Osteoblast (primary cell): ENCODE results near the gene PSMB5. TPM values are rescaled to one million over a fixed set of nuclear protein-coding genes. Genes with fewer than 3 reads are reported as not detected.

Source experiments
- DNase-seq: peaks from one replicate; pipeline ENCODE4 v3.0.0; 2011; ENCODE audit warnings: low spot score, mixed read lengths; ENCODE audit not compliant: insufficient read length; ENCODE audit errors: missing footprints
- H2AFZ ChIP-seq: 2 replicates; pipeline ENCODE4 v1.6.0; 2011; ENCODE audit warnings: mild to moderate bottlenecking, low read length
- H3K27ac ChIP-seq: 2 replicates; pipeline ENCODE4 v1.5.1; 2011; ENCODE audit warnings: mild to moderate bottlenecking, low read depth, low read length, moderate library complexity
- H3K27me3 ChIP-seq: 2 replicates; pipeline ENCODE4 v1.6.0; 2012; ENCODE audit warnings: mild to moderate bottlenecking, control low read depth, inconsistent platforms, low read length, moderate library complexity; ENCODE audit not compliant: insufficient read depth
- H3K36me3 ChIP-seq: 2 replicates; pipeline ENCODE4 v1.5.1; 2011; ENCODE audit warnings: mild to moderate bottlenecking, low read length, control low read depth, moderate library complexity; ENCODE audit not compliant: insufficient read depth
- H3K4me1 ChIP-seq: 2 replicates; pipeline ENCODE4 v1.5.1; 2011; ENCODE audit warnings: mild to moderate bottlenecking, low read length, control low read depth, moderate library complexity; ENCODE audit not compliant: insufficient read depth
- H3K4me2 ChIP-seq: 2 replicates; pipeline ENCODE4 v1.6.0; 2011; ENCODE audit warnings: mild to moderate bottlenecking, low read length; ENCODE audit not compliant: insufficient read depth
- H3K4me3 ChIP-seq: fragments of 200-600 bp; sonication (generic); 3 replicates; pipeline ENCODE4 v1.5.1; 2012; ENCODE audit warnings: mild to moderate bottlenecking, low read length, inconsistent platforms; ENCODE audit not compliant: insufficient read depth
- H3K79me2 ChIP-seq: 2 replicates; pipeline ENCODE4 v1.6.0; 2012; ENCODE audit warnings: mild to moderate bottlenecking, low read length, control low read depth, inconsistent platforms; ENCODE audit not compliant: insufficient read depth
- H3K9me3 ChIP-seq: 2 replicates; pipeline ENCODE4 v1.5.1; 2011; ENCODE audit warnings: low read depth, low read length, control low read depth
- H4K20me1 ChIP-seq: 2 replicates; pipeline ENCODE4 v1.6.0; 2012; ENCODE audit warnings: mild to moderate bottlenecking, low read length, control low read depth; ENCODE audit not compliant: insufficient read depth
- total RNA-seq: library from RNA; depleted of rRNA; stranded (reverse); fragments of >200 nt; gene quantifications from 2 replicates; pipeline ENCODE4 v1.2.3, GENCODE V29; 2012
- TF ChIP-seq, protein P1 (sequence below): IDR thresholded peaks from 2 replicates; pipeline ENCODE4 v1.5.1; 2011; ENCODE audit warnings: mild to moderate bottlenecking, low read depth, low read length, moderate library complexity; ENCODE audit errors: extremely low read depth

PSMB5 gene
- total RNA-seq, 1 donor, result 162 TPM

- no peak overlapping the region for H3K4me2 ChIP-seq
- H3K36me3 ChIP-seq, result peaks cover 8% of the 10 kb centered on the region
- no peaks in the 10 kb centered on the region for H3K9me3 ChIP-seq
- no peaks in the 10 kb centered on the region for H3K79me2 ChIP-seq
- peaks cover 13% of the 10 kb centered on the region for H4K20me1 ChIP-seq
- TF ChIP-seq, protein P1, sequence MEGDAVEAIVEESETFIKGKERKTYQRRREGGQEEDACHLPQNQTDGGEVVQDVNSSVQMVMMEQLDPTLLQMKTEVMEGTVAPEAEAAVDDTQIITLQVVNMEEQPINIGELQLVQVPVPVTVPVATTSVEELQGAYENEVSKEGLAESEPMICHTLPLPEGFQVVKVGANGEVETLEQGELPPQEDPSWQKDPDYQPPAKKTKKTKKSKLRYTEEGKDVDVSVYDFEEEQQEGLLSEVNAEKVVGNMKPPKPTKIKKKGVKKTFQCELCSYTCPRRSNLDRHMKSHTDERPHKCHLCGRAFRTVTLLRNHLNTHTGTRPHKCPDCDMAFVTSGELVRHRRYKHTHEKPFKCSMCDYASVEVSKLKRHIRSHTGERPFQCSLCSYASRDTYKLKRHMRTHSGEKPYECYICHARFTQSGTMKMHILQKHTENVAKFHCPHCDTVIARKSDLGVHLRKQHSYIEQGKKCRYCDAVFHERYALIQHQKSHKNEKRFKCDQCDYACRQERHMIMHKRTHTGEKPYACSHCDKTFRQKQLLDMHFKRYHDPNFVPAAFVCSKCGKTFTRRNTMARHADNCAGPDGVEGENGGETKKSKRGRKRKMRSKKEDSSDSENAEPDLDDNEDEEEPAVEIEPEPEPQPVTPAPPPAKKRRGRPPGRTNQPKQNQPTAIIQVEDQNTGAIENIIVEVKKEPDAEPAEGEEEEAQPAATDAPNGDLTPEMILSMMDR, result peak; percentile 19
- H3K27ac ChIP-seq, result no peak overlapping the region
- peaks cover 19% of the 10 kb centered on the region for H3K4me1 ChIP-seq
- H3K4me3 ChIP-seq, result no peak overlapping the region
- H2AFZ ChIP-seq, result no peak overlapping the region
- peak; percentile 82 for DNase-seq
- H3K27me3 ChIP-seq, result no peaks in the 10 kb centered on the region
Observed at GRCh38 chr14:23054000-23054811, 19.5 kb upstream of the PSMB5 start.

DNA sequence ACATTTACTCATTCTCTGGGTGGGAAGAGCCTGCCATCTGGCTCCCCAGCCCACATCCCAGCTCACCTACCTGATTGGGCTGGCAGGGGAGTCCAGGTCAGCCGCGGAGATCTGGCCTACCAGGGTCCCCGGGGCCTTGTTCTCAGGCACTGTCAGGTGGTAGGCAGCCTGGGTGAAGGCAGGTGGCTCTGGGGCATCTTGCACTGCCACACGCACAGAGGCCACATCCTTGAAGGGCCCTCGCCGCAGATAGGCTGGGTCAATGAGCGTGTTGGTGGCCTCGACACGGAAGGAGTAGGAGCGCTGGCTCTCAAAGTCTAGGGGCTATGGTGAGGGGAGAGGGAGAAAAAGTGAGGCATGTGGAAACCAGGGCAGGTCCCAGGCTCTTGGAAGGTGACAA lies 18.7 kb upstream of the PSMB5 start:
- Histone ChIP-seq H3K36me3 (no peaks in the 10 kb centered on the region), H3K79me2 (no peaks in the 10 kb centered on the region), H4K20me1 (peaks cover 5% of the 10 kb centered on the region), H3K4me2 (no peak overlapping the region), H3K4me1 (peaks cover 17% of the 10 kb centered on the region), H3K27ac (no peak overlapping the region), H3K4me3 (no peak overlapping the region), H3K27me3 (no peaks in the 10 kb centered on the region), H3K9me3 (no peaks in the 10 kb centered on the region), H2AFZ (no peak overlapping the region)
- TF ChIP-seq, protein P1, result no peak
- DNase-seq, result peak; percentile 76

DNA sequence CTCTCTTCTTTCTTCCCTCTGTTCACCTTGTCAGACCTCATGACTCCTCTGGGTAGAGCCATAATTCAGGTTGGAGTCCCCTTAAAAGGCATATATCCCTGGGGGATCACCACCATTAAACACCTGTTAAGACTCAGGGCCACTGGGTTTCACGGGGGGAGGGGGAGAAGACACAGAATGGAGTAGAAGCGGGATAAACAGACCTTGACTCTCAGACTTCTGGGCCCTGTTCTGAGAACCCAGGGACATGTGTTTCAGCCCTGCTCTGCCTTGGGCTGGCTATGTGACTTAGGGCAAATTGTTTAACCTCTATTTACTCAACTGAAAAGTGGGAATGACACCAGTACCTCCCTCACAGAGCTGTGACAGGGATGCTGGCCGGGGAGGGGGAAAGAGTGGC lies 18.0 kb upstream of the PSMB5 start:
- no peaks in the 10 kb centered on the region for H3K27me3 ChIP-seq
- no peak overlapping the region for H2AFZ ChIP-seq
- TF ChIP-seq, protein P1, result no peak
- no peak overlapping the region for H3K27ac ChIP-seq
- no peaks in the 10 kb centered on the region for H3K36me3 ChIP-seq
- H3K4me3 ChIP-seq, result no peak overlapping the region
- no peaks in the 10 kb centered on the region for H3K9me3 ChIP-seq
- H3K4me2 ChIP-seq, result no peak overlapping the region
- H3K4me1 ChIP-seq, result peaks cover 10% of the 10 kb centered on the region
- no peaks in the 10 kb centered on the region for H3K79me2 ChIP-seq
- H4K20me1 ChIP-seq, result no peaks in the 10 kb centered on the region
- DNase-seq, result no peak

DNA sequence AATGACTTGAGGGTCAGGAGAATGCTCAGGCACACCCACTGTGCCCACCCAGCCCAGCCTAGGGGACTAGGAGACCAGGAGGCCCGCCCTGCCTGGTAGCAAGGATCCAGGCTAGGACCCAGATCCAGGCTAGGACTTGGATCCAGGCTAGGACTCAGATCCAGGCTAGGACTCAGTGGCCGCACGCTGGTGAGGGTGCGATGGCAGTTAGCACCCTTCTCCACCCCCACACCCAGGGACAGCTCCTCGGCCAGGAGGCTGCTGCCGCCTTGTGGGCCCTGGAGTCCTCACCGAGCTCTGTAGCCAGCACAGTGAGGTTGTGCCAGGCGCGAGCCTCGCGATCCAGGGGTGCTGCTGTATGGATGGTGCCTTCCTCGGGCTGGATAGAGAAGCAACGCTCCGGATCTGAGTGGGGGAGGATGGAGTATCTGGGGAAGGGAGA lies 17.5 kb upstream of the PSMB5 start:
- Histone ChIP-seq H3K9me3 (no peaks in the 10 kb centered on the region), H2AFZ (no peak overlapping the region), H3K79me2 (no peaks in the 10 kb centered on the region), H3K4me3 (no peak overlapping the region), H3K4me1 (peaks cover 10% of the 10 kb centered on the region), H4K20me1 (no peaks in the 10 kb centered on the region), H3K27ac (no peak overlapping the region), H3K27me3 (no peaks in the 10 kb centered on the region), H3K36me3 (no peaks in the 10 kb centered on the region), H3K4me2 (no peak overlapping the region)
- TF ChIP-seq, protein P1, result peak; percentile 38
- DNase-seq, result peak; percentile 92
